ENCODE data around the gene CDH13. TPM values are rescaled to one million over a fixed set of nuclear protein-coding genes. Genes with fewer than 3 reads are reported as not detected.

CDH13 gene
- total and polyA plus RNA-seq, 2 experiments from 2014 or later, result 1.6 to 4.4 TPM

GRCh38 chr16:82700541-82701235 is 73.9 kb downstream of the CDH13 start (continued):
- TF ChIP-seq EZH2phosphoT487 (IDR thresholded peaks at IDR 0.05; ENCODE audit: unreplicated experiment), result no peak

GRCh38 chr16:82701442-82701955 is 74.7 kb downstream of the CDH13 start:
- no peak for ATAC-seq
- Mint-ChIP-seq H3K9me3 (no peaks in the 10 kb centered on the region), H3K27me3 (ENCODE audit: insufficient read depth, low read depth, poor library complexity) (peaks cover 5% of the 10 kb centered on the region), H3K27ac (no peak overlapping the region), H3K36me3 (ENCODE audit: low read depth) (no peaks in the 10 kb centered on the region), H3K4me1 (peaks cover 26% of the 10 kb centered on the region), H3K4me3 (no peak overlapping the region)
- H3F3A ChIP-seq (replicated peaks; ENCODE audit: low read depth), result no peaks in the 10 kb centered on the region
- H3K36me3 ChIP-seq (ENCODE audit: insufficient read depth), result no peaks in the 10 kb centered on the region
- H3K27me3 ChIP-seq (ENCODE audit: insufficient read depth), result no peaks in the 10 kb centered on the region
- no peak for DNase-seq (ENCODE audit: low spot score)
- H4K20me1 ChIP-seq (replicated peaks; ENCODE audit: insufficient read depth), result no peaks in the 10 kb centered on the region
- TF ChIP-seq NANOG (IDR thresholded peaks at IDR 0.05; ENCODE audit: borderline replicate concordance) (no peak), STAT1 (IDR thresholded peaks at IDR 0.05; ENCODE audit: unreplicated experiment) (no peak), ZNF331 (CRISPR knock-in tag; IDR thresholded peaks at IDR 0.05; ENCODE audit: low read depth) (no peak), CTCF (conservative IDR thresholded peaks at IDR 0.05; ENCODE audit: low read depth in 2 of 2) (no peak), JUNB (IDR thresholded peaks at IDR 0.05; ENCODE audit: unreplicated experiment) (no peak), POLR2AphosphoS5 (IDR thresholded peaks at IDR 0.05; ENCODE audit: low read depth) (no peak)
- H3K4me3 ChIP-seq, result no peak overlapping the region
- no peak overlapping the region for H2AFZ ChIP-seq
- H3K9me2 ChIP-seq (ENCODE audit: insufficient read depth), result no peaks in the 10 kb centered on the region
- no peak overlapping the region for H3K27ac ChIP-seq (ENCODE audit: low read depth)
- H3K4me2 ChIP-seq, result no peak overlapping the region
- peaks cover 7% of the 10 kb centered on the region for H3K4me1 ChIP-seq (ENCODE audit: insufficient read depth)
- H3K79me2 ChIP-seq (replicated peaks; ENCODE audit: insufficient read depth), result no peaks in the 10 kb centered on the region

- no peaks in the 10 kb centered on the region for H3K79me2 ChIP-seq (replicated peaks; ENCODE audit: insufficient read depth)
- H3K9me2 ChIP-seq (ENCODE audit: insufficient read depth), result no peaks in the 10 kb centered on the region
- no peak overlapping the region for H3K27ac Mint-ChIP-seq
- no peaks in the 10 kb centered on the region for H3K36me3 ChIP-seq (ENCODE audit: insufficient read depth)
- no peaks in the 10 kb centered on the region for H3K27me3 ChIP-seq (ENCODE audit: insufficient read depth)
- no peak overlapping the region for H3K27ac ChIP-seq (ENCODE audit: low read depth)
- no peak for TF ChIP-seq CREB1 (CRISPR knock-in tag; IDR thresholded peaks at IDR 0.05; ENCODE audit: low read depth)
- H3K36me3 Mint-ChIP-seq (ENCODE audit: low read depth), result no peaks in the 10 kb centered on the region
- H3K4me3 ChIP-seq, result no peak overlapping the region
- no peak overlapping the region for H3K4me3 Mint-ChIP-seq
- H3K27me3 Mint-ChIP-seq (ENCODE audit: insufficient read depth, low read depth, poor library complexity), result peaks cover 8% of the 10 kb centered on the region
- no peak overlapping the region for H3K4me2 ChIP-seq
- H3K9me3 Mint-ChIP-seq, result no peaks in the 10 kb centered on the region
- no peaks in the 10 kb centered on the region for H4K20me1 ChIP-seq (replicated peaks; ENCODE audit: insufficient read depth)
- DNase-seq (ENCODE audit: low spot score) (no peak), ATAC-seq (no peak)
- no peaks in the 10 kb centered on the region for H3F3A ChIP-seq (replicated peaks; ENCODE audit: low read depth)
- H2AFZ ChIP-seq, result no peak overlapping the region
- H3K4me1 Mint-ChIP-seq, result peaks cover 40% of the 10 kb centered on the region
- H3K4me1 ChIP-seq (ENCODE audit: insufficient read depth), result peaks cover 24% of the 10 kb centered on the region
These were observed 76.4 kb downstream of the CDH13 start for GRCh38 chr16:82703161-82703560.

Measured in GM23338 (cell line).